Activated CD4-positive, alpha-beta T cell treated with anti-CD3 and anti-CD28 coated beads, Interleukin-2, amount 50 U/mL, for 24 hours (primary cell): ENCODE data around the gene TWIST2.

Source experiments
- DNase-seq, 2 donors: peaks; one replicate each; pipeline ENCODE4 v3.0.0-alpha.2; 2020; ENCODE audit warnings: low read depth in 1 of 2, low spot score in 1 of 2

The TWIST2 gene

DNA sequence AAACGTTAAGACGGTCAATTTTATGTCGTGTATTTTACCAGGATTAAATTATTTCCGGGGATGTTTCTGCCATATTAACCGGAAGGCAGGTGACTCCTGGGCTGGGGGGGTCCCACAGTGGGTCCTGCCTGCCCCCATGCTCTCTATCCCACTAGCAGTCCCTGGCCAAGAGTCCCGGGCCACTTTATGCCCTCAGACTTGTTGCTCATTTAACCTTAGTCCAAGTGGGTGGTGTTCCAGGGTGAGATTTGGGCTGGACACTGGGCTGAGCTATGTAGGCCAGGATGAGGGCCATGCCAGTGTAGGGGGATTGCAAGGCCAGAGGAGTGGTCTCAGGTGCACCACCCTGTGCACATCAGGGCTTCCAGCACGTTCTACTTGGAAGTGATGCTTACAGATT, 24.1 kb downstream of the TWIST2 start:
- DNase-seq = no peak

GRCh38 chr2:238872628-238873380, 24.9 kb downstream of the TWIST2 start:
- DNase-seq = no peak

DNA sequence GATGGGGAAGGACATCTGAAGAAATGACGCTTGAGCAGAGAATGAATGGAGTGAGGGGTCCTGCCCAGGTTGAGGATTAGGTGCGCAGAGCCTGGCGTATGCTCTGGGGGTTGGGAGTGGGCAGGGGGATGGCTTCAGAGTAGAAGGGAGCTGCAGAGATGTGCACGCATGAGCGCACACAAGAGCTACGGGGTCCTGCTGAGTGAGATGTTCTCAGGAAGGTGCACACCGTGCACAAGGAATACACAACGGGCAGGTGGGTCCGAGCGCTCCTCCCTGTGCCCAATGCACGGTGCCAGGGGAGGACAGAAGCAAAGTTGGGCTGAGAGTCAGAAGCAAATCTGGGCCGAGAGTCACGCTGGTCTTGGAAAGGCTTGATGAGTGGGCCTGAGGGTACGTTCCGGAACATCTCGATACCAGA, 25.5 kb downstream of the TWIST2 start:
- no peak for DNase-seq

GRCh38 chr2:238873841-238874240, 26.0 kb downstream of the TWIST2 start:
- no peak for DNase-seq

DNA sequence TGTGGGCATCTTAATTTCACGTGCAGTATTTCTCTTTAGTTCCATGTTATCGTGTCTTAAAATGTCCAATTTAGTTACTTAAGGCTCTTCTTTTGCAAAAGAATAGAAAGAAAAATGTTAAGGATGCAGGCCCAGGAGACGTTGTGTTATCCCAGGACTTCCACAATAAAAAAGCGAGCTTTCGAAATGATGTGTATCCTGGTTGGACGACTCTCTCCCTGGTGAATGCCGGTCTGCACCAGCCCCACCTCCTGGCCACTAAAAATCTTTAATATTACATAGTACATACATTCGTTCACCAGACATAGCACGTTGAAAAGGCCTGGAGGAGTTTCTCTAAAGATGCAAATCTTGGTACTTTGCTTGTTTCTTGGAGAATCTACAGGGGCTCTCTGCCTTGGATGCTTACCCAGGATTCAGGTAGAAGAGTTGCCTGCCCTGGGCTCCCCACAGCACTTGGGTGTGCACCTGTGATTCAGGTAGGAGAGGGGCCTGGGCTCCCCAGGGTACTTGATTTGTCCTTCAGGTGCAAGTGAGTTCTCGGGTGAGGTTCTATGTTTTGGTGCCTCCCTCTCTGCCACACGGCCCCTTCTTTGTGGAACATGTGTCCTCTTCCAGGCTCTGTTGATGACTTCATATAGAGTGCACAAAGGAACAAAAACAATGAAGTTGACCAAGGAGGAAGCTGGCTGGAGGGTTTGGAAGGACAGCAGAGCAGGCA, 26.6 kb downstream of the TWIST2 start:
- DNase-seq = no peak

GRCh38 chr2:238875101-238875470, 27.2 kb downstream of the TWIST2 start:
- DNase-seq = no peak

GRCh38 chr2:238875471-238876231, 27.8 kb downstream of the TWIST2 start:
- DNase-seq = no peak

GRCh38 chr2:238876232-238876630, 28.3 kb downstream of the TWIST2 start:
- no peak for DNase-seq

DNA sequence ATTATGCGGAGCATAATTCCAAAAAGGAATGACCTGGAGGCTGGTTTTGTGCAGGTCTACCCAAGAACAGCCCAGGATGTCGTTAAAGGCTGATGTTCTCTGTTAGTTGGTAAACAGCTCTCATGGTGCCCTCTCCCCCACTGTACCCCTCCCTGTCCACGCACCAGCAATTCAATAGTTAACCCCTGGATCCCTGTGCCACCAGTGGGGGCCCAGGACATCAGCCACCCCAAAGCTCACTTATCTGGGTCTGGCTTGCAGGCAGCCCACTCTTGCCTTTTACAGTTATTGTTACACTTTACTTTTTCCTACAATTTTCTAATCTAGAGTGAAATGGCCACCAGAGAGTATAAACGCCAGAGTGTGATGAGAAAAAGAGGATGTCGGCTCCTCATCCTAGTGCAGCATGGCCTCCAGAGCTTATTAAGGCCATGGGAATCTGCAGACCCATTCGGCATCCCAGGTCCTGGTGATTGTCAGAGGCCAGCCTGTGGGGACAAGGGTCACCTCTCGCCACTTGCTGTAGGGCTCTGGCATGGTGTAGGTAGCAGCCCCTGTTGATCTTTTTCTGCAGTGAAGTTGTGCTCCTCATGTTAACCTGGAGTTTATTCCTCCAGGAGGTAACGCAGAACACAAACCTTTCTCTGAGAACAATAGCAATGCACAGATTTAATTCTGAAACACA, 30.3 kb downstream of the TWIST2 start:
- DNase-seq = no peak

DNA sequence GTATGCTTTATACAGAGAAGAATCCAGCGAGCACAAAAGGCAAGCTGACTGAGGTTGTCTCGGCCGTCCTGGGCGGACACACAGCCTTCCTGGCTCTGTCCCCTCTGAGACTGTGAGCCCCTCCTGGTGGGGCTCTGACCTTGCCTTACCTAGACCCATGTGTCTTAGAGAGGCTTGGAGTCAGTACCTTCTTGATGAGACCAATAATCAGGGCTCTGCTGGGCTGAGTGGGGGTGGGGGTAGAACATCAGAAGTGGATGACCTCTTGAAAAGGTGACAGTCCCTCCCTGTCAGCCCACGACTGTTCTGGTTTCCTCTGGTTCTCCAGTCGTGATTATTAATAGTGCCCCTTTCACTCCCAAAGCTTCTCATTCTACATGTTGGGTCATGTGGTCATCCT, 31.2 kb downstream of the TWIST2 start:
- DNase-seq = no peak

- no peak for DNase-seq
These were observed 31.9 kb downstream of the TWIST2 start for GRCh38 chr2:238879621-238880377.

DNA sequence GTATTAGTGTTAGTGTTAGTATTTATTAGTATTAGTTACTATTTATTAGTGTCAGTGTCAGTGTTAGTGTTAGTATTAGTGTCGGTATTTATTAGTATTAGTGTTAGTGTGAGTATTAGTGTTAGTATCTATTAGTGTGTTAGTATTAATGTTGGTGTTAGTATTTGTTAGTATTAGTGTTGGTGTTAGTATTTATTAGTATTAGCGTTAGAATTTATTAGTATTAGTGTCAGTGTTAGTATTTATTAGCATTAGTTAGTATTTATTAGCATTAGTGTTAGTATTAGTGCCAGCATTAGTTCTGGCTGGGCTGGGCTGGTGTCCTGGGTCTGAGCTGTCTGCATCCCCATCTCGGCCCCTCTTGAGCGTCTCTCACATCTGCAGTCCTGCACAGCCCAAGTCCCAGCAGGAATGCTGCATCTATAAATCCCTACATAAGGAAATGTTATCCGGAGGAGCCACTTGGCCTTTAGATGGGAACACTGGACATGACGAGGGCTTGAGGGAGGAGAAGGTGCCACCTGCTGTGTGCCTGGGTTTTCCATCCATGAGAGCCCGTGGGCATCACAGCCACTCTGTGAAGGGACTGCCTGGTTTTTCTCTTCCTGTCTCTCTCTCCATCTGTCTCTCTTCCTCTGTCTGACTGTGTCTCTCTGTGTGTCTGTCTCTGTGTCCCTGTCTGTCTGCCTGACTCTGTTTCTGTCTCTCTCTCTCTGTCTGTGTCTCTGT, 33.6 kb downstream of the TWIST2 start:
- no peak for DNase-seq

GRCh38 chr2:238882082-238882755, 34.3 kb downstream of the TWIST2 start:
- no peak for DNase-seq

- no peak for DNase-seq
These were observed 35.6 kb downstream of the TWIST2 start for GRCh38 chr2:238883421-238883901.

- no peak for DNase-seq
These were observed 36.4 kb downstream of the TWIST2 start for GRCh38 chr2:238884122-238884811.

GRCh38 chr2:238884812-238885408, 37.0 kb downstream of the TWIST2 start:
- DNase-seq = no peak

DNA sequence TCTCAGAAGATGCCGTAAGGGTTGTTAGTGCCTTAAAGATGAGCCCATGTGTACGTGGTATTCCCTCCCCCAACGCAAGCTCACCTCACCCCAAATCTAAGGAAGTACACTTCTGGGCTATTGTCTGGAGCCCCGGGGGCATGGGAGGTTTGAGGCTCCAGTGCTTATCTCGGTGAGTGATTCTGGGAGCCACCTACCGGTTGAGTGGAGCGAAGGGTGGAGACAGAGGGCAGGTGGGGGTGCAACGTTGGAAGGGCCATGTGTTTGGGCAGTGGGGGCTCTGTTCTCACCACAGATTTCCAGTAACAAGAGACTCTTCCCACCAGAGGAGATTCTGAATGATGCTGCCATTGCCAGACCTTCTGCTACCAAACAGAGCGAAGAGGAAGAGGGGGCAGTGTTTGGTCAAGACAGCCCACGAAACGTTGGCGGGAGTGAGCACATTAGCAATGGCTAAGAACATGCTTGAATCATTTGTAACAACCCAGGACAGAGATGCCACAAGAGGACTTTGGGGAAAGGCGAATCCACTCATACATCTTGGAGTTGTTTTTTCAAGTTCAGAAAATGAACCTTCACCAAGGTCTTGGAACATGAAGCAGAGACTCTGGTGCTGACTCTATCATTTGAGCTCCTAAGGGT, 38.7 kb downstream of the TWIST2 start:
- DNase-seq = no peak

- no peak for DNase-seq
These were observed 39.7 kb downstream of the TWIST2 start for GRCh38 chr2:238887616-238888015.
